Left ventricle myocardium inferior (tissue), 1 donor: ENCODE results near the gene PPIA. TPM values are rescaled to one million over a fixed set of nuclear protein-coding genes. Genes with fewer than 3 reads are reported as not detected.
"Not testable (repeated sequence)": the region's sequence is repeated elsewhere in the genome, so short reads cannot be mapped to it uniquely, and the experiment has no call there.

Experiments
- DNase-seq: peaks from one replicate; pipeline ENCODE4 v3.0.0-alpha.2; 2020
- H3K27ac ChIP-seq: fragments of 200-600 bp; replicated peaks from 2 replicates; pipeline ENCODE4 v1.8.0; 2021
- H3K27me3 ChIP-seq: fragments of 200-600 bp; 2 replicates; pipeline ENCODE4 v1.8.0; 2021; ENCODE audit warnings: low read depth
- H3K36me3 ChIP-seq: fragments of 200-600 bp; 2 replicates; pipeline ENCODE4 v1.8.0; 2021
- H3K4me1 ChIP-seq: fragments of 200-600 bp; 2 replicates; pipeline ENCODE4 v1.8.0; 2021
- H3K4me3 ChIP-seq: fragments of 200-600 bp; 2 replicates; pipeline ENCODE4 v1.8.0; 2021; ENCODE audit warnings: mild to moderate bottlenecking, moderate library complexity
- H3K9me3 ChIP-seq: fragments of 200-600 bp; replicated peaks from 2 replicates; pipeline ENCODE4 v1.8.0; 2021
- CTCF ChIP-seq: fragments of 200-600 bp; IDR thresholded peaks from 2 replicates; pipeline ENCODE4 v1.8.0; 2021; ENCODE audit warnings: antibody characterized with exemption, mild to moderate bottlenecking, borderline replicate concordance
- intact Hi-C: fragments of 100-400 bp; cut with micrococcal nuclease; formaldehyde crosslinking; loops from one replicate; pipeline ENCODE4 v1.11.0; 2022
- total RNA-seq: library from RNA; stranded (reverse); fragmentation: NEBNext Ultra II Directional; extraction: Animal tissue kit (Norgen Biotek cat#: 25700); gene quantifications from one replicate; pipeline ENCODE4 v1.2.1, GENCODE V29; 2021
- donor health status: DM: no; HTN: yes; CAD: no; lungs with severe emphysema.

PPIA gene
- total RNA-seq, 1 donor from 2014 or later, result 470 TPM

GRCh38 chr7:44784364-44784763 lies 12.1 kb upstream of the PPIA start:
- Histone ChIP-seq H3K27ac (no peak overlapping the region), H3K4me1 (no peaks in the 10 kb centered on the region), H3K4me3 (no peak overlapping the region), H3K27me3 (no peaks in the 10 kb centered on the region), H3K36me3 (no peaks in the 10 kb centered on the region), H3K9me3 (peaks cover 14% of the 10 kb centered on the region)
- DNase-seq, result no peak
- intact Hi-C loops, result no loop called here
- no peak for TF ChIP-seq CTCF

DNA sequence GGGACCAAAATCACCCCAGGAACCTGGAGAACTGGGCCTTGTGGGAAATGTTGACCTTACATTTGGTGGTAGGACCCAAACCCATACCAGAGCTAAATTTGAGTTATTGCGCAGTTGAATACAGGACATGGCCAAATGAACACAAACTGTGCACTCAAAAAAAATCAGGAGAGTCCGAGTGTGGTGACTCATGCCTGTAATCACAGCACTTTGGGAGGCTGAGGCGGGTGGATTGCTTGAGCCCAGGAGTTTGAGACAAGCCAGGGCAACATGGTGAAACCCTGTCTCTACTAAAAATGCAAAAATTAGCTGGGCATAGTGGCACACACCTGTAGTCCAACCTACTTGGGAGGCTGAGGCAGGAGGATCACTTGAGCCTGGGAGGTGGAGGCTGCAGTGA lies 11.3 kb upstream of the PPIA start:
- intact Hi-C loops, H3K27me3 ChIP-seq: not testable (repeated sequence)

DNA sequence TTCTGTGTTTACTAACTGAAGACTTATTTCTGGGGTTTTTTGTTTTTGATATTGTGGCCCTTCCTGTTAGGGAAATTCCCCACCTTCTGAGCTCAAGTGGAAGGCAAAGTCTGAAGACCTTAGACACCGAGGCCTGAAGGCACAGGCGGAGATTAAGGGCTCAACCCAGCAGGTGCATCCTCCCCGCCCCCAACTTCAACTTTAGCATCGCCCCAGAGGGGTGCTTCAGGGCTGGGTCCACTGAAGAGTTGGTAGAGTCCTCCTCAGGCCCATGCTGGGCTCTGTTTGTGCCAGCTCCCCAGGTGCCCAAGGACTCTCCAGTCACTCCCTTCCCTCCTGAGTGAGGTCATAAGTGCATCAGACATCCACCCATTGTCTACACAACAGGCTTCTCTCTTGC lies 9.4 kb upstream of the PPIA start:
- H3K27ac ChIP-seq, result no peak overlapping the region

More for the DNA sequence above, 11.3 kb upstream of the PPIA start:
- H3K36me3 ChIP-seq, H3K4me1 ChIP-seq, DNase-seq, H3K27ac ChIP-seq, H3K4me3 ChIP-seq: not testable (repeated sequence)
- H3K9me3 ChIP-seq, result peaks cover 14% of the 10 kb centered on the region

DNA sequence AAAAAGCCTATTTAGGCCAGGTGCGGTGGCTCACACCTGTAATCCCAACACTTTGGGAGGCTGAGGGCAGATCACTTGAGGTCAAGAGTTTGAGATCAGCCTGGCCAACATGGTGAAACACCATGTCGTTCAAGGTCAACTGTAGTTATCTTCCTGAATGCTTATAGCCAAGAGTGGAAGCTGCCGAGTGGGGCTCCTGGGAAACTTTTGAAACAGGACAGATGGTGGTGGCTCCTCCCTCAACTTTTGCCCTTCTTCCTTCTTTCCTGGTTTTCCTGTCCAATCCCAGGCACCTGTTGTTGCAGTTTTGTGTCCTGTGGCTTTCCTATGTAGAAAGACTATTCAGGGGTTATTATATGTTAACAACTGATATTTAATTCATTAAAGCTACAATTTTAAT lies 8.7 kb upstream of the PPIA start:
- intact Hi-C loops, result no loop called here
- no peaks in the 10 kb centered on the region for H3K4me1 ChIP-seq

More for the DNA sequence above, 9.4 kb upstream of the PPIA start:
- Histone ChIP-seq H3K27me3 (no peaks in the 10 kb centered on the region), H3K4me3 (no peak overlapping the region), H3K36me3 (no peaks in the 10 kb centered on the region), H3K9me3 (peaks cover 14% of the 10 kb centered on the region), H3K4me1 (no peaks in the 10 kb centered on the region)
- no peak for TF ChIP-seq CTCF
- intact Hi-C loops, result no loop called here
- no peak for DNase-seq

DNA sequence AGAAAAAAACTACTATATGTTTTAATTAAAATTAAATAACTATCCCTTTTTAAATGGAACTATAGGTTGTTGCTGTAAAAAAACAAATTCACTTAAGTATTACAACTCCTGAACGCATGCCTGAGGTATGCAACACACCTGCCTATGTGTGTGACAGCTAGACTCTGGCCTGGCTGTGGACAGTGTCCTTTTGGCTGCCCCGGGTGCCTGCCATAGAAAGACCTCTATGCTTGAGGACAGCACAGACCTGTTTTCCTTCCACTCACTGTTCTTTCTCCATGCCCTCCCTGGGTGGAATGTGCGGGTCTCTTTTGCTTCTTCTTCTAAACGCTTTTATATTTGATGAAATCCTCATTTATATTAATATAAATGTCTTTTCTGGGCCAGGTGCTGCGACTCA lies 6.5 kb upstream of the PPIA start:
- Histone ChIP-seq H3K27me3 (no peaks in the 10 kb centered on the region), H3K4me3 (no peak overlapping the region), H3K36me3 (no peaks in the 10 kb centered on the region), H3K4me1 (no peaks in the 10 kb centered on the region), H3K27ac (no peak overlapping the region), H3K9me3 (no peaks in the 10 kb centered on the region)
- no peak for TF ChIP-seq CTCF
- DNase-seq, result no peak
- intact Hi-C loops, result no loop called here

More for the DNA sequence above, 8.7 kb upstream of the PPIA start:
- H3K4me3 ChIP-seq, result no peak overlapping the region
- H3K27ac ChIP-seq, result no peak overlapping the region
- no peaks in the 10 kb centered on the region for H3K27me3 ChIP-seq
- H3K9me3 ChIP-seq, result peaks cover 13% of the 10 kb centered on the region
- TF ChIP-seq CTCF, result no peak
- no peak for DNase-seq
- H3K36me3 ChIP-seq, result no peaks in the 10 kb centered on the region

- no peak for TF ChIP-seq CTCF
These were observed 4.9 kb upstream of the PPIA start for GRCh38 chr7:44791278-44792219.

More at GRCh38 chr7:44791278-44792219, 4.9 kb upstream of the PPIA start:
- Histone ChIP-seq H3K9me3 (no peaks in the 10 kb centered on the region), H3K4me1 (peaks cover 9% of the 10 kb centered on the region), H3K27ac (no peak overlapping the region), H3K27me3 (no peaks in the 10 kb centered on the region), H3K4me3 (no peak overlapping the region), H3K36me3 (no peaks in the 10 kb centered on the region)
- DNase-seq, result no peak
- intact Hi-C loops, result no loop called here
